AG09309 (cell line): Measurements from ENCODE around the gene MYD88.

ENCODE experiments used
- DNase-seq: peaks from one replicate; pipeline ENCODE4 v3.0.0-alpha.2; 2010; ENCODE audit warnings: low read depth
- H3K4me3 ChIP-seq: 2 replicates; pipeline ENCODE4 v1.5.1; 2011; ENCODE audit warnings: mild to moderate bottlenecking, low read depth, low read length, moderate library complexity; ENCODE audit not compliant: control insufficient read depth
- TF ChIP-seq, protein P1 (sequence below): IDR thresholded peaks from 2 replicates; pipeline ENCODE4 v1.5.1; 2011; ENCODE audit warnings: mild to moderate bottlenecking, low read depth, low read length, inconsistent platforms; ENCODE audit not compliant: insufficient read depth, control insufficient read depth; ENCODE audit errors: missing control alignments

The MYD88 gene

DNA sequence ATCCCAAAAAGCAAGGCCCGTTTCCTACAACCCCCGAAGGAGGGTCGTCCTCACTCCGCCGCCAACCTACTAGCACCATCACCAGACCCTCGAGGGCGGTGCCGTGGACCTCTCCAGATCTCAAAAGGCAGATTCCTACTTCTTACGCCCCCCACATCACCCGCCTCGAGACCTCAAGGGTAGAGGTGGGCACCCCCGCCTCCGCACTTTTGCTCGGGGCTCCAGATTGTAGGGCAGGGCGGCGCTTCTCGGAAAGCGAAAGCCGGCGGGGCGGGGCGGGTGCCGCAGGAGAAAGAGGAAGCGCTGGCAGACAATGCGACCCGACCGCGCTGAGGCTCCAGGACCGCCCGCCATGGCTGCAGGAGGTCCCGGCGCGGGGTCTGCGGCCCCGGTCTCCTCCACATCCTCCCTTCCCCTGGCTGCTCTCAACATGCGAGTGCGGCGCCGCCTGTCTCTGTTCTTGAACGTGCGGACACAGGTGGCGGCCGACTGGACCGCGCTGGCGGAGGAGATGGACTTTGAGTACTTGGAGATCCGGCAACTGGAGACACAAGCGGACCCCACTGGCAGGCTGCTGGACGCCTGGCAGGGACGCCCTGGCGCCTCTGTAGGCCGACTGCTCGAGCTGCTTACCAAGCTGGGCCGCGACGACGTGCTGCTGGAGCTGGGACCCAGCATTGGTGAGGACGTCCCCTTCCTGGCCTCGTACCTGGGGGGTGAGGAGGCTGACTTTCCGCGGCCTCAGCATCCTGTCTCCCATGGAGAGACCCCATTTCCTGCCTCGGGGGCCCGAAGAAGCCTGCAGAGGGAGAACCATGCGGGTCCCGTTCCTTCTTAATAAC, at the start of gene MYD88:
Gene MYD88 (plus strand): TSS at position 313 of the 842 bp plus-strand sequence. CDS start 40 bp downstream, at position 353.
- H3K4me3 ChIP-seq, result peak within 1 kb of the TSS; percentile 88
- TF ChIP-seq, protein P1, sequence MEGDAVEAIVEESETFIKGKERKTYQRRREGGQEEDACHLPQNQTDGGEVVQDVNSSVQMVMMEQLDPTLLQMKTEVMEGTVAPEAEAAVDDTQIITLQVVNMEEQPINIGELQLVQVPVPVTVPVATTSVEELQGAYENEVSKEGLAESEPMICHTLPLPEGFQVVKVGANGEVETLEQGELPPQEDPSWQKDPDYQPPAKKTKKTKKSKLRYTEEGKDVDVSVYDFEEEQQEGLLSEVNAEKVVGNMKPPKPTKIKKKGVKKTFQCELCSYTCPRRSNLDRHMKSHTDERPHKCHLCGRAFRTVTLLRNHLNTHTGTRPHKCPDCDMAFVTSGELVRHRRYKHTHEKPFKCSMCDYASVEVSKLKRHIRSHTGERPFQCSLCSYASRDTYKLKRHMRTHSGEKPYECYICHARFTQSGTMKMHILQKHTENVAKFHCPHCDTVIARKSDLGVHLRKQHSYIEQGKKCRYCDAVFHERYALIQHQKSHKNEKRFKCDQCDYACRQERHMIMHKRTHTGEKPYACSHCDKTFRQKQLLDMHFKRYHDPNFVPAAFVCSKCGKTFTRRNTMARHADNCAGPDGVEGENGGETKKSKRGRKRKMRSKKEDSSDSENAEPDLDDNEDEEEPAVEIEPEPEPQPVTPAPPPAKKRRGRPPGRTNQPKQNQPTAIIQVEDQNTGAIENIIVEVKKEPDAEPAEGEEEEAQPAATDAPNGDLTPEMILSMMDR, result peak; percentile 6
- DNase-seq, result no peak

DNA sequence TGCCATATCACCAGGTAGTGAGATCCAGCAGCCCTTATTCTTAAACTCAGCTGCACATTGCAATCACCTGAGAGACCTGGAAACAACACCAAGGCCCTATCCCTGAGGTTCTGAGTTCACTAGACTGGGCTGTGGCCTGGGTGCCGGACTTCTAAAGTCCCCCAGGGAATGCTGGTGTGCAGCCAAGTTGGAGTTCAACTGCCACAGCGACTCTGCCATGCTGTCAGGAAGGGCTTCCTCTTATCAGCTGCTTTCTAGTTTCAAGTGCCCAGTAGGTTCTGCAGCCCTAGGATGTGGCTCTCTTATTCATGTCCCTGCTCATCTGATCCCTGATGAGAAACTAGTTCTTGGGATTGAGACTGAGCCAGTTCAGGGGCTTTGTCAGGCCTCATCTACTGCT, 49.3 kb upstream of the MYD88 start:
- no peak for DNase-seq
- TF ChIP-seq, protein P1, result no peak
- H3K4me3 ChIP-seq, result no peak overlapping the region

DNA sequence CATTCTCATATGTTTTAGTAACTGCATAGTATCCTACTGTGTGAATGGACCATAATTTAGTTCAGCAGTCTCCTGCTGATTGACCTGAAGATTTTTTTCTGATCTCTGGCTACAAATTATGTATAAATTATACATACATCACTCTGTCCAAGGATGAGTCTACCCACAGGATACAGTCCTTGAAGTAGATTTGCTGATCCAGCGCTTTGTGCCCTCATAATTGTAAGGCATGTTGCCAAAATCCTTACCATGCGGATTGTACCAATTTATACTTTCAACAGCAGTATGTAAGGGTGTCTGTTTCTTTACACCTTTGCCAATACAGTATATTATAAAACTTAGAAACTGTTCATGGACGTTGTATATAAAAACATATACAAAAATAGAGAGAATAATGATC, 48.0 kb upstream of the MYD88 start:
- DNase-seq, result no peak
- no peak overlapping the region for H3K4me3 ChIP-seq
- TF ChIP-seq, protein P1, result no peak

DNA sequence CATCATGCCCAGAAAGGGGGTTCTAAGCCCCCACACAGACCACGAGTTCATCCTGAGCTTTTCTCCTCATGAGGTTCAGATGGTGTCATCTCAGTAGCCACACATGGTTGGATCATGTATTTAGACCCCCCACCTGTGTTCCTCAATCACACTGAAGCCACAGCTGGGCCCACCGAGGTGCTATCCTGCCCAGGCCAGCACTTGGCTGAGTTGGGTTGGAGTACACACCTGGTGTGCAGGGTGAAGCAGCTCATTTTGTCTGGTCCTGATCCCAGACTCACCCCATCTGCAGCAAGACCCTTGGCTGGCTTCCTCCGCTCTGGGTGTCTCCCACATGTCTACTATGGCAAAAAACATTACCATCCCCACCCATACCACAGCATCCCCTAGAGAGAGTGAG, 43.5 kb upstream of the MYD88 start:
- no peak for DNase-seq
- TF ChIP-seq, protein P1, result no peak
- H3K4me3 ChIP-seq, result no peak overlapping the region

DNA sequence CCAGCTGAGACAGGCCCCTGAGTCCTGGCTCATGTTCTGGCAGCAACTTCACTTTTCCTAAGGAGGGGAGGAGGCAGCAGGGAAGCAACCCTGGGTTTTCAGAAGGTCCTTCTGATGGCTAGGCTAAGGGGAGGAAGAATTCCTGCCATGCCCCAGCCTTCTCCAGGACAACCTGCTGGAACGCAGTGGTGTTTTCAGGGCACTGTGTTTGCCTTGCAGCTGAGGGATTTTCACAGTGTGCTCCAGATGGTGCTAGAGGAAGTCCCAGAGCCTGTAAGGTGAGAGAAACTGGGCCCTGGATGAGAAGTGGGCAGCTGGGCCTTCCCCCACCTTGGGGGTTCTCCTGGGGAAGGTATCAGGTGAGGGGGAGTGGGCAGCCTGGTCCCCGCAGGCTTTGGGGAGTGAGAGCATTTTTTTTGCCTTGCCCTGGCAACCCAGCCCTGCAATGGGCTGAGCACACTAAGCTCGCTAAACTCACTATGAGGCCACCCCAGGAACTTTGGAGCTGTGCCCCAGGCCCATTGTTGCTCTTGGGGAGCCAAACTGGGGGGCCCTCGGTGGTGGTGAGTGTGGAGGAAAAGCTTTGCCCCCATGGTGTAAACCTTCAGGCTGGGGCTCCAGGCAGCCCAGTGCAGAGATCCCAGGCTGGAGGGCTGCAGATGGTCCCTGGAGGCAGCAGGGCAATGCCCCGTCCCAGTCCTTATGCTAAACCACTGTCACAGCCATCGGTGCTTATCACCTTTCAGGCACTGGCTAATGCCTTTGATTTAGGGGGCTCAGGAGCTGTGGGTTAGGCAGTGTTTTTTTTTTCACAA, 42.6 kb upstream of the MYD88 start:
- no peak overlapping the region for H3K4me3 ChIP-seq
- TF ChIP-seq, protein P1, result no peak
- no peak for DNase-seq

GRCh38 chr3:38097446-38098375, 40.8 kb upstream of the MYD88 start:
- no peak for DNase-seq
- TF ChIP-seq, protein P1, result no peak

More at GRCh38 chr3:38097446-38098375, 40.8 kb upstream of the MYD88 start:
- H3K4me3 ChIP-seq, result no peak overlapping the region
